Naive B cell (primary cell): ENCODE results near the gene BSND. TPM values are rescaled to one million over a fixed set of nuclear protein-coding genes. Genes with fewer than 3 reads are reported as not detected.

ENCODE experiments used
- ATAC-seq, 2 donors: fragments of 150-1000 bp; cut with Tn5 transposase; 2 replicates each; pipeline ENCODE4 v1.10.0; 2021; ENCODE audit warnings: low read depth in 2 of 2, mild to moderate bottlenecking in 2 of 2, moderate library complexity in 2 of 2
- DNase-seq: peaks from one replicate; pipeline ENCODE4 v3.0.0; 2022
- H3K27ac Mint-ChIP-seq, 6 donors: one replicate each; pipeline ENCODE4 v1.8.0; 2020 to 2022; ENCODE audit warnings: mild to moderate bottlenecking in 6 of 6, mixed read lengths in 6 of 6, moderate library complexity in 5 of 6, inconsistent platforms in 2 of 6
- H3K27me3 Mint-ChIP-seq, 3 donors: one replicate each; pipeline ENCODE4 v1.8.0; 2021 to 2022; ENCODE audit warnings: mixed read lengths in 3 of 3, mild to moderate bottlenecking in 1 of 3
- H3K36me3 Mint-ChIP-seq, 2 donors: one replicate each; pipeline ENCODE4 v1.8.0; 2020 to 2022; ENCODE audit warnings: mixed read lengths in 2 of 2, inconsistent platforms in 1 of 2, mild to moderate bottlenecking in 1 of 2
- H3K4me1 Mint-ChIP-seq, 3 donors: one replicate each; pipeline ENCODE4 v1.8.0; 2020 to 2022; ENCODE audit warnings: mixed read lengths in 3 of 3, inconsistent platforms in 1 of 3, mild to moderate bottlenecking in 1 of 3, moderate library complexity in 1 of 3
- H3K4me3 Mint-ChIP-seq, 8 donors: one replicate each; pipeline ENCODE4 v1.8.0; 2020 to 2022; ENCODE audit warnings: mild to moderate bottlenecking in 8 of 8, mixed read lengths in 8 of 8, moderate library complexity in 8 of 8, inconsistent platforms in 2 of 8
- H3K9me3 Mint-ChIP-seq, 7 donors: one replicate each; pipeline ENCODE4 v1.8.0; 2020 to 2022; ENCODE audit warnings: mixed read lengths in 7 of 7, mild to moderate bottlenecking in 5 of 7, inconsistent platforms in 2 of 7, moderate library complexity in 1 of 7
- polyA plus RNA-seq, 6 donors: library from polyadenylated mRNA; unstranded; fragments of 300-500 nt; fragmentation: Illumina TruSeq; gene quantifications; one replicate each; pipeline ENCODE4 v1.2.3, GENCODE V29; 2021; ENCODE audit warnings: low read depth in 6 of 6

Gene BSND
- polyA plus RNA-seq, 6 donors from 2014 or later = not detected

DNA sequence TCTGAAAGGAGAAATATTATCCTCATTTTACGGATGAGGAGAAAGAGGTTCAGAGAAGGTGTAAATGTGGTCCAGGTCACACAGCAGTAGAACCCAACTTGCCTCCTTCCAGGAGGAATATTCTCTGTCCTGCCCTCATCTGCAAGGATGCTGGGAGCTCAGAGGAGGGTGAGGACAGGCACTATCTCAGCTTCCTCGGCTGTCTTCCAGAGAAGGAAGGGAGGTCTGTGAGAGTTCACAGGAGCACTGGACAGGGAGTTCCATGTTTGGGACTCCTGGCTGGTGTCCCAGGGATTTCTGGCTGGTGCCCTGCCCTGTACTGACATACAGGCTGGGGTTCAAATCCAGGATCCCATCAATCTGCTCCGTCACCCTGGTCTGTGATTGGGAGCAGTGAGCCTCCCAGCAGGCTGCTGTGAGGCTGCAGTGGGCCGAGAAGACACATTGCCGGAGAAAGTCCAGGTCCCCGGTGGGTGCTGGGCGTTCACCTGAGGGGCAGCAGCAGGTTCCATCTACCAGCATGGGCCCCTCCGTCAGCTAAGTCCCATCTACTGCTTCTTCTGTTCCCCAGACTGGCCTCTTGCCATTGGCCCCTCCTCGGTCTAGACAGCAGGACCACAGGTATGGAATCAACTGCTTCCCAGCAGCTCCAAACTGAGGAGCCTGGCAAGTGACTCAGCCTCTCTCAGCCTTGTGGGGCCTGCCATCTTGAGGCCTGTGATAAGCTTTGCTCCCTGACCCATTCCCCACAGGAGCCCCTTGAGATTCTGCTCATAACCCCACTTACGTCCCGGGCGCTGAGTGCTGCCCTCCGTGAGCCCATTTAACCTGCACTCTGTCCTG, 8.5 kb upstream of the BSND start:
- peaks cover 11 to 21% (median 15%) of the 10 kb centered on the region in 3 donors for H3K27me3 Mint-ChIP-seq
- no peak for ATAC-seq
- no peaks in the 10 kb centered on the region for H3K9me3 Mint-ChIP-seq
- H3K27ac Mint-ChIP-seq = peak overlapping the region in 2 of 6 donors; percentile 31 to 49
- no peaks in the 10 kb centered on the region for H3K36me3 Mint-ChIP-seq
- no peak for DNase-seq
- peaks cover 0 to 2% (median 0%) of the 10 kb centered on the region in 3 donors for H3K4me1 Mint-ChIP-seq
- peak overlapping the region in 1 of 8 donors; percentile 70 for H3K4me3 Mint-ChIP-seq

DNA sequence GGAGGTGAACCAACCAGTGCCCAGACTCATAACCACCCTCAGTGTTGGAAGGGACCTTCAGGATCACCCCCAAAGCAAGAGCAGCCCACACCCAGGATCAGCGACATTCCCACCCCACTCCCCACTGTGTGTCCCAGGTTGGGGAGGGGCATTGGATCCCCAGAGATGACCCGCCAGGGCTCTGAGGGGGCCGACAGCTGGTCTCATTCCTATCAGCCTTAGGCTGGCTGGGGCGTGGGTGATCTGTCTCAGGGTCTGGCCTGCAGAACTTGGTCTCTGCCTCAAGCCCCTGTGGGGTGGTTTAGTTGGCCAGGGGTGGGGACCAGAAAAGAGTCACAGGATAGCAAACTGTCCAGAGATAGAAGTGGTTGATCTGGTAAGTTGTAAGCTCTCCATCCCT, 7.8 kb upstream of the BSND start:
- Mint-ChIP-seq H3K27me3 (peaks cover 19 to 28% (median 22%) of the 10 kb centered on the region in 3 donors), H3K4me1 (peaks cover 0 to 9% (median 2%) of the 10 kb centered on the region in 3 donors), H3K9me3 (peaks cover 0 to 3% (median 0%) of the 10 kb centered on the region in 7 donors), H3K36me3 (peaks cover 0 to 7% of the 10 kb centered on the region in 2 donors), H3K4me3 (no peak overlapping the region), H3K27ac (peak overlapping the region in 1 of 6 donors; percentile 49)
- DNase-seq (no peak), ATAC-seq (no peak)

DNA sequence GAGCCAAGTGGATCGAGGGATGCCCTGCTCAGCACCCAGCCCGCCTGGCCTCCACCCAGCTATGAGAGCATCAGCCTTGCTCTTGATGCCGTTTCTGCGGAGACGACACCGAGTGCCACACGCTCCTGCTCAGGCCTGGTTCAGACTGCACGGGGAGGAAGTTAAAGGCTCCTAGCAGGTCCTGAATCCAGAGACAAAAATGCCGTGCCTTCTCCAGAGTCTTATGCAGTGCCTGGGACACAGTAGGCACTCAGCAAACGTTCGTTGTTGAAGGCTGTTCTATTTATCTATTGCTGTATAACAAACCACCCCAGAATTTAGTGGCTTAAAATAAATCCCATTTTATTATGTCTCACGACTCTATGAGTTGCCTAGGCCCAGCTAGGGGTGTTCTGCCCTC, 6.8 kb upstream of the BSND start:
- Mint-ChIP-seq H3K4me1 (peaks cover 6 to 18% (median 11%) of the 10 kb centered on the region in 3 donors), H3K36me3 (peaks cover 0 to 14% of the 10 kb centered on the region in 2 donors), H3K4me3 (no peak overlapping the region), H3K27ac (peak overlapping the region in 1 of 6 donors; percentile 65), H3K9me3 (peaks cover 0 to 3% (median 0%) of the 10 kb centered on the region in 7 donors), H3K27me3 (peaks cover 27 to 35% (median 32%) of the 10 kb centered on the region in 3 donors)
- no peak for ATAC-seq
- no peak for DNase-seq

DNA sequence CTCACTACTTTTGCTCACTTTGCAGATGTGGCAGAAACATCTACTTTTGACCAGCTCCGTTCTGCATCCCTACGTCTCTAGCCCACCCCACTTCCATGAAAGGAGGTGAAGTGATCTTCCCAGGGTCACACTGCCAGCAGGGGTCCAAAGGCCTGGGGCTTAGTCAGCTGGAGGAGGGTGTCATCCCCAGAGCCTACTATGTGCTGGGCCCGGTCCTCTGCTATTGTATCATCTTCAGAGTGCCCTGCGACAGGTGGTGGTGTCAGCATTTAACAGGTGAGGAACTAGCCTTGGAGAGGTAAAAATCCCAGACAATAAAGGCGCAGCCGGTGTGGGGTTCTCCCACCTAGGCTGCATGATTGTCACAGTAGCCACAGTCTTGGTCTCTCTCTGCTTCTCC, 5.6 kb upstream of the BSND start:
- no peak for ATAC-seq
- H3K9me3 Mint-ChIP-seq = peaks cover 0 to 3% (median 0%) of the 10 kb centered on the region in 7 donors
- H3K27ac Mint-ChIP-seq = no peak overlapping the region
- DNase-seq = no peak
- no peak overlapping the region for H3K4me3 Mint-ChIP-seq
- peaks cover 35 to 43% (median 37%) of the 10 kb centered on the region in 3 donors for H3K27me3 Mint-ChIP-seq
- H3K4me1 Mint-ChIP-seq = peaks cover 6 to 22% (median 17%) of the 10 kb centered on the region in 3 donors
- H3K36me3 Mint-ChIP-seq = peaks cover 0 to 14% of the 10 kb centered on the region in 2 donors

DNA sequence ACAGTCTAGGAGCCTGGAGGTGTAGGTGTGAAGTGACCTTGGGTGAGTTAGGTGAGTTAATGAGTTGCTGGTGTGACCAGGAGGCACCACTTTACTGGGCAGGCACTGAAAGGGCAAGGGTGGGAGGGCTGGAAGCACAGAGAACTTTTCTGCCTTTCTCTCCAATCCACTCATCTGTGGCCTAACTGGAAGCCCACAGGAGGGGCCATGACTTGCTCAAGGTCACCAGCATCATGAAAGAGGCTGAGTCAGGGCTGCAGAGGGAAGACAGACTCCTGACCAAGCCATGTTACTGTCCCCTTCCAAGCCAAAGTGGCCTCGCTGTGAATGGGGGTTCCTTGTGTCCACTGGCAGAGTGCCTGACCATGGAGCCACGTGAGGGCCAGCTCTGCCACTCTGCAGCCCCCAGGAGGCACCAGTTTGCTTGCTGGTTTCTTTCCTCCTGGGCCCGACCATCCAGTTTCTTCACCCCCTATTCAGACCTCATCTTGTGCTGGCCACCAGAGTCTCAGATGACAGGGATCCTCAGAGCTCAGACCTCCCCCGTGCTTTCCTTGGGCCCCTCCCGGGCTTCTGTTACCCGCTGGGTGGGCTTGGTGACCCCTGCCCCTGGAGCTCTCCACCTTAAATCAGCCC, 4.3 kb upstream of the BSND start:
- Mint-ChIP-seq H3K27ac (no peak overlapping the region), H3K36me3 (peaks cover 0 to 14% of the 10 kb centered on the region in 2 donors)
- ATAC-seq = no peak

DNA sequence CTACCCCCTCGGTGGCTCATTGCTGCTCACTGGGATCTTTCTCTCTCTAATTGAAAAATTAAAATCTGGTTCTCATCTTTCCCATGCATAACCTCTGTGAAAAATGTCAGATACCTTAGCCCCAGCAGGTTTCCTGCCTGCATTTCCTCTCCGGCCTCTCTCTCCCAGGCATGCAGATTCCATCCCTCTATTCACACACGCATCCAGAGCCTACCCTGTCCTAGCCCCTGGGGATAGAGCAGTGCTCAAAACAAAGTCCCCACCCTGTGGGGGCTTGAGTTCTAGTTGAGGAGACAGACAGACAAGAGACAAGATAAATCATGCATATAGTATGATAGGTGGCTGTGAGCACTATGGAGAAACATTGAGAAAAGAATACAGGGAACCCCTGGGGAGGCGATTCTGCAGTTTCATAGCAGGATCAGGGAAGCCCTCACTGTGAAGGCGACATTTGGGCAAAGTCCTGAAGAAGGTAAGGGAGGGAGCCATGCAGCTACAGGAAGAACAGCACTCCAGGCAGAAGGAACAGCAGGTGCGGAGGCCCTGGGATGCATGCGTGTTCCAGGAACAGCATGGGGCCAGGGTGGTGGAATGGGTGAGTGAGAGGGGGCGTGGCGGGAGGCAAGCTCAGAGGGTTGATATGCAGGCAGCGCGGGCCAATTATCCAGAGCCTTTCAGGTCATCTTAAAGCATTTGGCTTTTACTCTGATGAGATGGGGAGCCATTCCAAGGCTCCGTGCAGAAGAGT, 3.5 kb upstream of the BSND start:
- H3K36me3 Mint-ChIP-seq = peaks cover 0 to 14% of the 10 kb centered on the region in 2 donors
- ATAC-seq (no peak), DNase-seq (no peak)
- peak overlapping the region in 1 of 6 donors; percentile 4 for H3K27ac Mint-ChIP-seq
- peaks cover 0 to 3% (median 0%) of the 10 kb centered on the region in 7 donors for H3K9me3 Mint-ChIP-seq
- H3K4me3 Mint-ChIP-seq = peak overlapping the region in 4 of 8 donors; percentile 4 to 43 (median 25)
- H3K4me1 Mint-ChIP-seq = peaks cover 6 to 22% (median 17%) of the 10 kb centered on the region in 3 donors
- peaks cover 37 to 48% (median 40%) of the 10 kb centered on the region in 3 donors for H3K27me3 Mint-ChIP-seq

More for the DNA sequence above, 4.3 kb upstream of the BSND start:
- peaks cover 0 to 3% (median 0%) of the 10 kb centered on the region in 7 donors for H3K9me3 Mint-ChIP-seq
- no peak for DNase-seq
- H3K4me3 Mint-ChIP-seq = peak overlapping the region in 1 of 8 donors; percentile 43
- H3K27me3 Mint-ChIP-seq = peaks cover 34 to 45% (median 37%) of the 10 kb centered on the region in 3 donors
- peaks cover 6 to 22% (median 17%) of the 10 kb centered on the region in 3 donors for H3K4me1 Mint-ChIP-seq

DNA sequence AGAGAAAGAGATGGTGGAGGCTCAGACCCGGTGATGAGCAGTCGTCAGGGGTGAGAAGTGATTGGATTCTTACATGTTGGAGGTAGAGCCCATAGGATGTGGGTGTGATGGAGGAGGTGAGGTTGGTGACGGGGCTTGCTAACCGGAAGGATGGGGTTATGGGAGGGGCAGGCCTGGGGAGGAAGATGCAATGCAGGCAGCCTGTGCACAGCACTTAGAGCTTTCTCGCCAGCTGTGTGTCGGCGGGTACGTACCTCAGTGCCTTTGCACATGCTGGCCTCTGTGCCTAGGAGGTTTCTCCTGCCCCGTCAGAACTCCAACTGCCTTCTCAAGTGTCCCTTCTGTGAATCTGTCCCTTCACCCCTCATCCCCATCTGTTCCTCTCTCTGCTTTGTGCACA, 2.9 kb upstream of the BSND start:
- no peak overlapping the region for H3K27ac Mint-ChIP-seq
- peaks cover 37 to 48% (median 40%) of the 10 kb centered on the region in 3 donors for H3K27me3 Mint-ChIP-seq
- H3K4me1 Mint-ChIP-seq = peaks cover 6 to 22% (median 17%) of the 10 kb centered on the region in 3 donors
- H3K4me3 Mint-ChIP-seq = peak overlapping the region in 1 of 8 donors; percentile 32
- peaks cover 0 to 14% of the 10 kb centered on the region in 2 donors for H3K36me3 Mint-ChIP-seq
- ATAC-seq (no peak), DNase-seq (no peak)
- H3K9me3 Mint-ChIP-seq = peaks cover 0 to 3% (median 0%) of the 10 kb centered on the region in 7 donors

DNA sequence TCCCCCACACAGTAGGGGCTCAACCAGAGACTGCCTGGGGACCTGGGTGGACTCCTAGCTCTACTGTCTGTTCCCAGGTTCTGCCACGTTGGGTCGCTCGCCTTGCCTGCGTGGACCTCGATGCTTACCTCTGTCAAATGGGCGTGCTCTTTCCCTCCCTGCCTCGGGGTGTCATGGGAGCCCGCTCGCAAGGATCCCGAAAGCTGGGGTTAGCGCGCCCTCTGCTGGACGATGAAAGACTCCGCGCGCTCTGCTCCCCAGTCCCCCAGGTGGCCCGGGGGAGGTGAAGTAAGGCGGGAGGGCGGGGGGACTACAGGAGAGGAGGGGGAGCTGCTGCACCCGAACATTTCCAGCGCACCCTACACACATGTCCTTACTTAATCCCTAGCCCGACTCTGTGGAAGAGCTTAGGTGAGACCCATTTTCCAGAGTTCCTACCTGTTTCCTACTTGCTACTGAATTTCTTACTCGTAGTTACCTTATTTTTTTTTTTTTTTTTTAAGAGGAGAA, 2.3 kb upstream of the BSND start:
- peak overlapping the region in 1 of 6 donors; percentile 32 for H3K27ac Mint-ChIP-seq
- peak overlapping the region in 4 of 8 donors; percentile 12 to 77 (median 40) for H3K4me3 Mint-ChIP-seq
- H3K36me3 Mint-ChIP-seq = peaks cover 0 to 14% of the 10 kb centered on the region in 2 donors

DNA sequence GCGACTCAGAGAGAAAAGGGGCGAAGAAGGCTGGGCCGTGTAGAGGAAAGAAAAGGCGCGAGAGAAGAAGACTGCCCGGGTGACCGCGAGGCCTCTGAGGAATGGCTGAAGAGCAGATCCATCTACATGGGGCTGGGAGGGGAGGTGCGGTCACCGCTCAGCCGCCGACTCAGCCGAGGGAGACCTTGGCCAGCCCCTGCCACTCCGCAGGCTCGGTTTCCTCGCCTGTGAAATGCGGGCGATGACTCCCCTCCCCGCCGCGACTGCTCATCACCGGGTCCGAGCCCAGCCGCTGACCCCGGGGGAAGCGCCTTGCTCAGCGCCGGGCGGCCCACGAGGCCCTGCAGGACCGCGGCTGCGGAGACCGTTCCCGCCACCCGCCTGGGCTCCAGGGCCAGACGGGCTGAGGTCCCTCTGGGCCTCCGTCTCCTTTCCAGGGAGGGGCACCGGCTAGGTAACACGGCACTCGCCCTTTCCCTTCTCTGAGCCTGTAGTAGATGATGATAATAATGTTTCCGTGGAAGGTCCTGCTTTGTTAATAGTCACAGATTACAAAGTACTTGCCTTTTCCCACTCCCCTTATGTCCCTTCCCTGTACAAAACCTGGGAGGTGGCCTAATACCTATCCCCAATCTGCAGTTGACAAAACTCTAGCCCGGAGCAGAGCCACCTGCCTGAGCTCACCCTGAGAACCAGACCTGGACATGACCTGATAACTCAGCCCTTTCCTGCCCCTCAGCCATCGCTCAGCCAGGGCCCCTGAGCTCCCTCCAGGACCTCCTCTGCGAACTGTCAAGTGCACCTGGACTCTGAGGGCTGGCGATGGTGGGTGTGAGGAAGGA, 1.6 kb upstream of the BSND start:
- Mint-ChIP-seq H3K9me3 (peaks cover 0 to 3% (median 0%) of the 10 kb centered on the region in 7 donors), H3K27ac (peak overlapping the region in 1 of 6 donors; percentile 32), H3K4me1 (peaks cover 6 to 22% (median 17%) of the 10 kb centered on the region in 3 donors), H3K36me3 (peaks cover 0 to 14% of the 10 kb centered on the region in 2 donors), H3K27me3 (peaks cover 37 to 48% (median 40%) of the 10 kb centered on the region in 3 donors), H3K4me3 (peak overlapping the region in 5 of 8 donors; percentile 23 to 77 (median 54))
- ATAC-seq (no peak), DNase-seq (no peak)

More for the DNA sequence above, 2.3 kb upstream of the BSND start:
- DNase-seq (peak; percentile 13), ATAC-seq (peak; percentile 57 to 67)
- H3K9me3 Mint-ChIP-seq = peaks cover 0 to 3% (median 0%) of the 10 kb centered on the region in 7 donors
- peaks cover 6 to 22% (median 17%) of the 10 kb centered on the region in 3 donors for H3K4me1 Mint-ChIP-seq
- peaks cover 37 to 48% (median 40%) of the 10 kb centered on the region in 3 donors for H3K27me3 Mint-ChIP-seq

DNA sequence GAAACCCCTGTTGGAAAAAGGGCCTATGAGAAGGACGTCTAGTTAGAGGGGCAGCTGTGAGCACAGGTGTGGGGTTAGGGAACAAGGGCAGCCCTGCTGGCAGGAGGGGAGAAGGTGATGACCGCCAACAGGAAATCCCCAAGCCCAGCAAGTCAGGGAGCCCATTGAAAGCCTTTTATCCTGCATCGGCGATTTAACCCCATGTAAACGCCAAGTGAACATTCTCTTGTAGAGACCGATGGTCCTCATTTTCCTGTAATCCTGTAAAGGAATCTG, 1.1 kb upstream of the BSND start:
- peaks cover 6 to 22% (median 17%) of the 10 kb centered on the region in 3 donors for H3K4me1 Mint-ChIP-seq
- DNase-seq (no peak), ATAC-seq (no peak)
- peaks cover 37 to 48% (median 40%) of the 10 kb centered on the region in 3 donors for H3K27me3 Mint-ChIP-seq
- H3K36me3 Mint-ChIP-seq = peaks cover 0 to 14% of the 10 kb centered on the region in 2 donors
- peaks cover 0 to 3% (median 0%) of the 10 kb centered on the region in 7 donors for H3K9me3 Mint-ChIP-seq
- H3K27ac Mint-ChIP-seq = no peak overlapping the region
- peak overlapping the region in 5 of 8 donors; percentile 8 to 48 (median 21) for H3K4me3 Mint-ChIP-seq

DNA sequence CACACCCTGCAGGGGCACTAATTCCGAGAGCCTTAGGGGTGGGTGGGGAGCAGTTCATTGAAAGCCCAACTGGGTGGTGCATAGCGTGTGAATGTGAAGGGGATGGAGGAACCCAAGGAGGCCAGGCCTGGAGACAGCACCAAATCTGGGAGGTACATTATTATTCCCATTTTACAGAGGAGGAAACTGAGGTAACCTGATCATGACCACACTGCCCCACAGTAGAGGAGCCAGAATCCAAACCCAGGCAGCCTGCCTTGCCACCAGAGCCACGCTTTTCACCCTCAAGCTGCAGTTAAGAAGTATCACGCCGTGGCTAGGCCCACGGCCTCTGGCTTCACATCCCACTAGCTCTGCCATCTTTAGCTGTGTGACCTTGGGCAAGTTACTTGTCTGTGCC, 633 bp upstream of the BSND start:
- Mint-ChIP-seq H3K36me3 (peaks cover 0 to 14% of the 10 kb centered on the region in 2 donors), H3K27me3 (peaks cover 37 to 48% (median 40%) of the 10 kb centered on the region in 3 donors), H3K9me3 (peaks cover 0 to 3% (median 0%) of the 10 kb centered on the region in 7 donors), H3K4me3 (no peak overlapping the region), H3K27ac (peak overlapping the region in 1 of 6 donors; percentile 9), H3K4me1 (peaks cover 6 to 22% (median 17%) of the 10 kb centered on the region in 3 donors)
- DNase-seq = no peak
- no peak for ATAC-seq
